ENCODE results near the gene YIF1A. TPM values are rescaled to one million over a fixed set of nuclear protein-coding genes. Genes with fewer than 3 reads are reported as not detected.

The YIF1A gene
- total RNA-seq, 4 donors from 2014 or later = 39.0 to 60.5 (median 53.7) TPM

- TF ChIP-seq CTCF (IDR thresholded peaks at IDR 0.05; ENCODE audit: low read depth) = no peak
These were observed 39.6 kb upstream of the YIF1A start for GRCh38 chr11:66328302-66329144.

- no peak for TF ChIP-seq CTCF (IDR thresholded peaks at IDR 0.05; ENCODE audit: low read depth)
These were observed 39.0 kb upstream of the YIF1A start for GRCh38 chr11:66328031-66328301.

GRCh38 chr11:66327171-66328030 lies 38.5 kb upstream of the YIF1A start:
- no peak for TF ChIP-seq CTCF (IDR thresholded peaks at IDR 0.05; ENCODE audit: low read depth)

GRCh38 chr11:66326261-66327111 lies 37.5 kb upstream of the YIF1A start:
- TF ChIP-seq CTCF (IDR thresholded peaks at IDR 0.05; ENCODE audit: low read depth) = no peak

- no peak for TF ChIP-seq CTCF (IDR thresholded peaks at IDR 0.05; ENCODE audit: low read depth)
These were observed 36.3 kb upstream of the YIF1A start for GRCh38 chr11:66325263-66325671.

GRCh38 chr11:66324664-66325063 lies 35.7 kb upstream of the YIF1A start:
- TF ChIP-seq CTCF (IDR thresholded peaks at IDR 0.05; ENCODE audit: low read depth) = no peak
